Activated T-helper 2 cell treated with anti-CD3 and anti-CD28 coated beads, Interferon-gamma antibody, Interleukin-2, Interleukin-4, amounts not matched to agents 10 μg/mL and 5 μg/mL and 100 μg/mL, durations not matched to agents 14 hours and 24 hours and 36 hours (primary cell): ENCODE data around the gene TMC8. TPM values are rescaled to one million over a fixed set of nuclear protein-coding genes. Genes with fewer than 3 reads are reported as not detected.
"Not testable (repeated sequence)": the region's sequence is repeated elsewhere in the genome, so short reads cannot be mapped to it uniquely, and the experiment has no call there.

Experiments
- DNase-seq: peaks from one replicate; pipeline ENCODE4 v3.0.0; 2021; ENCODE audit warnings: low spot score
- H3K27ac Mint-ChIP-seq: one replicate; pipeline ENCODE4 v1.8.0; 2021; ENCODE audit warnings: mixed read lengths
- H3K27me3 Mint-ChIP-seq: one replicate; pipeline ENCODE4 v1.8.0; 2021; ENCODE audit warnings: low read depth, mixed read lengths
- H3K36me3 Mint-ChIP-seq: one replicate; pipeline ENCODE4 v1.8.0; 2021; ENCODE audit warnings: low read depth, mixed read lengths
- H3K4me1 Mint-ChIP-seq: one replicate; pipeline ENCODE4 v1.8.0; 2021; ENCODE audit warnings: low read depth, mixed read lengths
- H3K4me3 Mint-ChIP-seq: one replicate; pipeline ENCODE4 v1.8.0; 2021; ENCODE audit warnings: low read depth, mild to moderate bottlenecking, moderate library complexity, mixed read lengths
- H3K9me3 Mint-ChIP-seq: one replicate; pipeline ENCODE4 v1.8.0; 2021; ENCODE audit warnings: mixed read lengths
- intact Hi-C: fragments of 100-400 bp; cut with micrococcal nuclease; formaldehyde crosslinking; loops from one replicate; pipeline ENCODE4 v1.15.1; 2023
- total RNA-seq: library from RNA; stranded (reverse); gene quantifications from 2 replicates; pipeline ENCODE4 v1.2.3, GENCODE V29; 2022

The TMC8 gene
- total RNA-seq, 1 donor from 2014 or later: 196 TPM

GRCh38 chr17:78112518-78113471 is 17.8 kb upstream of the TMC8 start:
- Mint-ChIP-seq H3K36me3 (peaks cover 62% of the 10 kb centered on the region), H3K9me3 (no peaks in the 10 kb centered on the region), H3K27me3 (no peaks in the 10 kb centered on the region), H3K4me3 (no peak overlapping the region), H3K4me1 (peaks cover 32% of the 10 kb centered on the region), H3K27ac (peak overlapping the region; percentile 84)
- intact Hi-C loops: loop anchor here (1.0 to 2.0 kb wide), 3 partner anchors 15 to 64 kb away; no protein-coding TSS in a partner anchor
- peak; percentile 69 for DNase-seq

- no peak for DNase-seq
- no peak overlapping the region for H3K4me3 Mint-ChIP-seq
- H3K9me3 Mint-ChIP-seq: no peaks in the 10 kb centered on the region
- H3K36me3 Mint-ChIP-seq: peaks cover 54% of the 10 kb centered on the region
- H3K4me1 Mint-ChIP-seq: peaks cover 30% of the 10 kb centered on the region
- intact Hi-C loops: loop anchor here (1.0 to 2.0 kb wide), 3 partner anchors 13 to 63 kb away; no protein-coding TSS in a partner anchor
- peak overlapping the region; percentile 77 for H3K27ac Mint-ChIP-seq
- no peaks in the 10 kb centered on the region for H3K27me3 Mint-ChIP-seq
These were observed 16.5 kb upstream of the TMC8 start for GRCh38 chr17:78113804-78114785.

- H3K27me3 Mint-ChIP-seq: no peaks in the 10 kb centered on the region
- peaks cover 30% of the 10 kb centered on the region for H3K4me1 Mint-ChIP-seq
- H3K9me3 Mint-ChIP-seq: no peaks in the 10 kb centered on the region
- H3K27ac Mint-ChIP-seq: peak overlapping the region; percentile 42
- DNase-seq: no peak
- intact Hi-C loops: no loop called here
- no peak overlapping the region for H3K4me3 Mint-ChIP-seq
- H3K36me3 Mint-ChIP-seq: peaks cover 50% of the 10 kb centered on the region
These were observed 15.5 kb upstream of the TMC8 start for GRCh38 chr17:78114831-78115723.

GRCh38 chr17:78115803-78116202 is 14.8 kb upstream of the TMC8 start:
- peaks cover 36% of the 10 kb centered on the region for H3K4me1 Mint-ChIP-seq
- DNase-seq, H3K27ac Mint-ChIP-seq, H3K27me3 Mint-ChIP-seq, H3K4me3 Mint-ChIP-seq, H3K9me3 Mint-ChIP-seq, intact Hi-C loops: not testable (repeated sequence)
- H3K36me3 Mint-ChIP-seq: peaks cover 50% of the 10 kb centered on the region

GRCh38 chr17:78116411-78116810 is 14.2 kb upstream of the TMC8 start:
- intact Hi-C loops: no loop called here
- peaks cover 41% of the 10 kb centered on the region for H3K4me1 Mint-ChIP-seq
- no peak overlapping the region for H3K4me3 Mint-ChIP-seq
- no peak overlapping the region for H3K27ac Mint-ChIP-seq
- no peaks in the 10 kb centered on the region for H3K27me3 Mint-ChIP-seq
- H3K9me3 Mint-ChIP-seq: no peaks in the 10 kb centered on the region
- DNase-seq: no peak
- peaks cover 51% of the 10 kb centered on the region for H3K36me3 Mint-ChIP-seq

- peak overlapping the region; percentile 12 for H3K27ac Mint-ChIP-seq
- no peak overlapping the region for H3K4me3 Mint-ChIP-seq
- intact Hi-C loops: no loop called here
- no peaks in the 10 kb centered on the region for H3K9me3 Mint-ChIP-seq
- peaks cover 49% of the 10 kb centered on the region for H3K4me1 Mint-ChIP-seq
- DNase-seq: no peak
- H3K36me3 Mint-ChIP-seq: peaks cover 60% of the 10 kb centered on the region
- H3K27me3 Mint-ChIP-seq: no peaks in the 10 kb centered on the region
These were observed 13.3 kb upstream of the TMC8 start for GRCh38 chr17:78117027-78117981.

- Mint-ChIP-seq H3K4me1 (peaks cover 54% of the 10 kb centered on the region), H3K4me3 (no peak overlapping the region), H3K36me3 (peaks cover 62% of the 10 kb centered on the region), H3K27ac (no peak overlapping the region), H3K27me3 (no peaks in the 10 kb centered on the region), H3K9me3 (no peaks in the 10 kb centered on the region)
- intact Hi-C loops: no loop called here
- no peak for DNase-seq
These were observed 11.8 kb upstream of the TMC8 start for GRCh38 chr17:78118801-78119241.

- H3K4me3 Mint-ChIP-seq: peak overlapping the region; percentile 2
- peaks cover 48% of the 10 kb centered on the region for H3K4me1 Mint-ChIP-seq
- no peak overlapping the region for H3K27ac Mint-ChIP-seq
- no peaks in the 10 kb centered on the region for H3K9me3 Mint-ChIP-seq
- no peaks in the 10 kb centered on the region for H3K27me3 Mint-ChIP-seq
- peaks cover 56% of the 10 kb centered on the region for H3K36me3 Mint-ChIP-seq
- DNase-seq: no peak
- intact Hi-C loops: loop anchor here (10.0 kb wide), 2 partner anchors 666 to 1386 kb away; partner anchors contain the start of genes MFSD11 and SRSF2
These were observed 10.0 kb upstream of the TMC8 start for GRCh38 chr17:78120537-78120936.

- peak; percentile 69 for DNase-seq
- Mint-ChIP-seq H3K27ac (peak overlapping the region; percentile 55), H3K4me1 (peaks cover 50% of the 10 kb centered on the region), H3K9me3 (no peaks in the 10 kb centered on the region), H3K4me3 (peak overlapping the region; percentile 80), H3K27me3 (no peaks in the 10 kb centered on the region), H3K36me3 (peaks cover 60% of the 10 kb centered on the region)
- intact Hi-C loops: loop anchor here (1.0 to 10.0 kb wide), 3 partner anchors 9 to 1386 kb away; partner anchors contain the start of genes MFSD11, SRSF2 and TMC8
These were observed 9.4 kb upstream of the TMC8 start for GRCh38 chr17:78120971-78121800.

- H3K9me3 Mint-ChIP-seq: no peaks in the 10 kb centered on the region
- no peak for DNase-seq
- H3K4me3 Mint-ChIP-seq: peak overlapping the region; percentile 80
- intact Hi-C loops: loop anchor here (1.0 to 10.0 kb wide), 3 partner anchors 8 to 1387 kb away; partner anchors contain the start of genes MFSD11, SRSF2 and TMC8
- peaks cover 62% of the 10 kb centered on the region for H3K36me3 Mint-ChIP-seq
- H3K27me3 Mint-ChIP-seq: no peaks in the 10 kb centered on the region
- peaks cover 51% of the 10 kb centered on the region for H3K4me1 Mint-ChIP-seq
- H3K27ac Mint-ChIP-seq: peak overlapping the region; percentile 55
These were observed 8.8 kb upstream of the TMC8 start for GRCh38 chr17:78121801-78122215.
